ENCODE results near the gene FAM3A.
"Not testable (repeated sequence)": the region's sequence is repeated elsewhere in the genome, so short reads cannot be mapped to it uniquely, and the experiment has no call there.

FAM3A gene, protein sequence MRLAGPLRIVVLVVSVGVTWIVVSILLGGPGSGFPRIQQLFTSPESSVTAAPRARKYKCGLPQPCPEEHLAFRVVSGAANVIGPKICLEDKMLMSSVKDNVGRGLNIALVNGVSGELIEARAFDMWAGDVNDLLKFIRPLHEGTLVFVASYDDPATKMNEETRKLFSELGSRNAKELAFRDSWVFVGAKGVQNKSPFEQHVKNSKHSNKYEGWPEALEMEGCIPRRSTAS

GRCh38 chrX:154515966-154516655, at the start of gene FAM3A:
TSS of gene FAM3A (minus strand) at chrX:154516232. CDS start at chrX:154515772, 460 bp downstream.
- no peaks in the 10 kb centered on the region for H3F3A ChIP-seq (ENCODE audit: insufficient read depth, low read length)
- peak; percentile 74 for DNase-seq
- no peaks in the 10 kb centered on the region for H3K9me2 ChIP-seq (replicated peaks; ENCODE audit: insufficient read depth, low read length)
- no peaks in the 10 kb centered on the region for H3K36me3 ChIP-seq (replicated peaks; ENCODE audit: insufficient read depth, low read length)
- H3K4me2 ChIP-seq (ENCODE audit: low read depth, low read length): peak within 1 kb of the TSS; percentile 64
- H2AFZ ChIP-seq (ENCODE audit: low read length): peak within 1 kb of the TSS; percentile 54
- H3K4me1 ChIP-seq (ENCODE audit: low read length): no peaks in the 10 kb centered on the region
- H3K9ac ChIP-seq (ENCODE audit: low read length): peak within 1 kb of the TSS; percentile 94
- peaks cover 4% of the 10 kb centered on the region; the same call in 1 of the 2 replicates for H3K79me2 ChIP-seq (ENCODE audit: low read length)
- no peaks in the 10 kb centered on the region for H3K9me3 ChIP-seq (replicated peaks; ENCODE audit: insufficient read depth, low read length)
- peak within 1 kb of the TSS; percentile 76 for H3K4me3 ChIP-seq (ENCODE audit: low read length)
- H3K27me3 ChIP-seq (replicated peaks; ENCODE audit: insufficient read depth, low read length): no peaks in the 10 kb centered on the region
- no peaks in the 10 kb centered on the region for H4K20me1 ChIP-seq (ENCODE audit: insufficient read depth, low read length)
- H3K27ac ChIP-seq (ENCODE audit: low read length): peak within 1 kb of the TSS; percentile 64
- TF ChIP-seq CTCF (IDR thresholded peaks at IDR 0.05; ENCODE audit: low read length): no peak
- TF ChIP-seq EZH2phosphoT487 (IDR thresholded peaks at IDR 0.05; ENCODE audit: low read length): no peak
- no peak for TF ChIP-seq EZH2 (optimal IDR thresholded peaks at IDR 0.05; ENCODE audit: low read depth, low read length)

GRCh38 chrX:154562295-154562694, 46.3 kb upstream of the FAM3A start:
- H3K27ac ChIP-seq (ENCODE audit: low read length); H3K4me1 ChIP-seq (ENCODE audit: low read length); H3K79me2 ChIP-seq (ENCODE audit: low read length); H3K4me2 ChIP-seq (ENCODE audit: low read depth, low read length); H3F3A ChIP-seq (ENCODE audit: insufficient read depth, low read length); H3K4me3 ChIP-seq (ENCODE audit: low read length); H3K9me2 ChIP-seq (replicated peaks; ENCODE audit: insufficient read depth, low read length); H2AFZ ChIP-seq (ENCODE audit: low read length); H4K20me1 ChIP-seq (ENCODE audit: insufficient read depth, low read length); DNase-seq; H3K9ac ChIP-seq (ENCODE audit: low read length); H3K36me3 ChIP-seq (replicated peaks; ENCODE audit: insufficient read depth, low read length); H3K9me3 ChIP-seq (replicated peaks; ENCODE audit: insufficient read depth, low read length); H3K27me3 ChIP-seq (replicated peaks; ENCODE audit: insufficient read depth, low read length): not testable (repeated sequence)

DNA sequence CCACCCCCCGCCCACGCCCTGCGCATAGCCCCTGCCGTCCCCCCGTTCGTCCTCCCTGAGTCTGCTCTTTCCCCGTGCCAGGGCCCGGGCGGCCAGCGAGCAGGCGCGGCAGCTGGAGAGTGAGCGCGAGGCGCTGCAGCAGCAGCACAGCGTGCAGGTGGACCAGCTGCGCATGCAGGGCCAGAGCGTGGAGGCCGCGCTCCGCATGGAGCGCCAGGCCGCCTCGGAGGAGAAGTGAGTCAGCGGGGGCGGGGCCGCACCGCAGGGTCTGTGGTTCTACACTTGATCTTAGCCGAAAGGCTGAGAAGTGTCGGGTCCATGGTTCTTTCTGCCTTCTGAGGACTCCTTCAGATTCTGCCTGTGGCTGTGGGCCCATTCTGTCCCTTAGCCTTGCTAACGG, 44.3 kb upstream of the FAM3A start:
- H3K36me3 ChIP-seq (replicated peaks; ENCODE audit: insufficient read depth, low read length); H3K27me3 ChIP-seq (replicated peaks; ENCODE audit: insufficient read depth, low read length); H3F3A ChIP-seq (ENCODE audit: insufficient read depth, low read length); H4K20me1 ChIP-seq (ENCODE audit: insufficient read depth, low read length); H2AFZ ChIP-seq (ENCODE audit: low read length); H3K4me2 ChIP-seq (ENCODE audit: low read depth, low read length); H3K27ac ChIP-seq (ENCODE audit: low read length); H3K9me2 ChIP-seq (replicated peaks; ENCODE audit: insufficient read depth, low read length); H3K9ac ChIP-seq (ENCODE audit: low read length); H3K79me2 ChIP-seq (ENCODE audit: low read length); DNase-seq; H3K9me3 ChIP-seq (replicated peaks; ENCODE audit: insufficient read depth, low read length); H3K4me3 ChIP-seq (ENCODE audit: low read length); H3K4me1 ChIP-seq (ENCODE audit: low read length): not testable (repeated sequence)

DNA sequence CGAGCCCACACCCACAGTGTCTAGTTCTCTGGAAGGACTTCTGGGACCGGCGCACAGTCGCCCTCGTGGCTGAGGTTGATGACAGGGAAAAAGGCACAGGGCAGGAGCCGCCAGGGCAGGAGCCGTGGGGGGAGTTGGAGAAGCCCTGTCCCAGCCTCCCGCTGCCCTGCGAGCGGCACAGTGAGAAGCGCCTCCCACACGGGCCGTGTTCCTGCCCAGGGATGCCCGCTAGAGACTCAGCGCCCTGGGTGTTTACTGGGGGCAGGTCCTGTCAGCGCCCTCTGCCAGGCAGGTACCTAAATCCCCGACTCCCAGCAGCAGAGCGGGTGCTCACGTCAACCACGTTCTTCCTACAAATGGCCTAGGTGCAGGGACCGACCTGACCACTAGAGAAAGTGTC, 42.9 kb upstream of the FAM3A start:
- H3K79me2 ChIP-seq (ENCODE audit: low read length); H3K4me2 ChIP-seq (ENCODE audit: low read depth, low read length); H3K4me3 ChIP-seq (ENCODE audit: low read length); H3K9ac ChIP-seq (ENCODE audit: low read length); H3K4me1 ChIP-seq (ENCODE audit: low read length); H3K9me3 ChIP-seq (replicated peaks; ENCODE audit: insufficient read depth, low read length); H3K27me3 ChIP-seq (replicated peaks; ENCODE audit: insufficient read depth, low read length); H3K9me2 ChIP-seq (replicated peaks; ENCODE audit: insufficient read depth, low read length); H4K20me1 ChIP-seq (ENCODE audit: insufficient read depth, low read length); H3F3A ChIP-seq (ENCODE audit: insufficient read depth, low read length); H3K27ac ChIP-seq (ENCODE audit: low read length); DNase-seq; H3K36me3 ChIP-seq (replicated peaks; ENCODE audit: insufficient read depth, low read length); H2AFZ ChIP-seq (ENCODE audit: low read length): not testable (repeated sequence)

- H3F3A ChIP-seq (ENCODE audit: insufficient read depth, low read length); DNase-seq; H3K36me3 ChIP-seq (replicated peaks; ENCODE audit: insufficient read depth, low read length); H3K27ac ChIP-seq (ENCODE audit: low read length); H3K4me2 ChIP-seq (ENCODE audit: low read depth, low read length); H3K4me3 ChIP-seq (ENCODE audit: low read length); H3K27me3 ChIP-seq (replicated peaks; ENCODE audit: insufficient read depth, low read length); H4K20me1 ChIP-seq (ENCODE audit: insufficient read depth, low read length); H2AFZ ChIP-seq (ENCODE audit: low read length); H3K9me2 ChIP-seq (replicated peaks; ENCODE audit: insufficient read depth, low read length); H3K79me2 ChIP-seq (ENCODE audit: low read length); H3K4me1 ChIP-seq (ENCODE audit: low read length); H3K9me3 ChIP-seq (replicated peaks; ENCODE audit: insufficient read depth, low read length); H3K9ac ChIP-seq (ENCODE audit: low read length): not testable (repeated sequence)
Measured at GRCh38 chrX:154558060-154558690, 42.1 kb upstream of the FAM3A start.

GRCh38 chrX:154552112-154552806, 36.2 kb upstream of the FAM3A start:
- not testable (repeated sequence) for H3K4me3 ChIP-seq (ENCODE audit: low read length); H3K4me1 ChIP-seq (ENCODE audit: low read length); H4K20me1 ChIP-seq (ENCODE audit: insufficient read depth, low read length); H3K9me2 ChIP-seq (replicated peaks; ENCODE audit: insufficient read depth, low read length); DNase-seq; H3K36me3 ChIP-seq (replicated peaks; ENCODE audit: insufficient read depth, low read length); H3K27me3 ChIP-seq (replicated peaks; ENCODE audit: insufficient read depth, low read length); H3K9ac ChIP-seq (ENCODE audit: low read length); H2AFZ ChIP-seq (ENCODE audit: low read length); H3K9me3 ChIP-seq (replicated peaks; ENCODE audit: insufficient read depth, low read length); H3F3A ChIP-seq (ENCODE audit: insufficient read depth, low read length); H3K4me2 ChIP-seq (ENCODE audit: low read depth, low read length); H3K27ac ChIP-seq (ENCODE audit: low read length)
- H3K79me2 ChIP-seq (ENCODE audit: low read length): peaks cover 45% of the 10 kb centered on the region

Measured in MM.1S (cell line).